HUES64 (cell line): ENCODE measurements around the gene GPR141.

Experiments
- H3K27ac ChIP-seq: 2 replicates; pipeline ENCODE4 v1.7.0; 2013; ENCODE audit warnings: low read depth, low read length, inconsistent platforms
- H3K27me3 ChIP-seq: 2 replicates; pipeline ENCODE4 v1.6.1; 2013; ENCODE audit warnings: mild to moderate bottlenecking, low read length; ENCODE audit not compliant: insufficient read depth
- H3K36me3 ChIP-seq: 2 replicates; pipeline ENCODE4 v1.6.1; 2013; ENCODE audit warnings: mild to moderate bottlenecking, low read length; ENCODE audit not compliant: insufficient read depth
- H3K4me1 ChIP-seq: 2 replicates; pipeline ENCODE4 v1.6.1; 2013; ENCODE audit warnings: mild to moderate bottlenecking, low read length, moderate library complexity; ENCODE audit not compliant: insufficient read depth
- H3K4me3 ChIP-seq: 2 replicates; pipeline ENCODE4 v1.5.1; 2013; ENCODE audit warnings: mild to moderate bottlenecking, low read length, moderate library complexity
- H3K9ac ChIP-seq: 2 replicates; pipeline ENCODE4 v1.6.1; 2013; ENCODE audit warnings: mild to moderate bottlenecking, low read depth, low read length
- H3K9me3 ChIP-seq: 2 replicates; pipeline ENCODE4 v1.6.1; 2013; ENCODE audit warnings: low read depth, low read length; ENCODE audit not compliant: insufficient read depth
- WGBS: fragments of 150-250, 120-280 bp; methylation state at CpG from one replicate; pipeline ENCODE4 v1.1.7; 2013; ENCODE audit warnings: missing lambda C conversion rate; 5-methylcytosine and 5-hydroxymethylcytosine counted together

The GPR141 gene

DNA sequence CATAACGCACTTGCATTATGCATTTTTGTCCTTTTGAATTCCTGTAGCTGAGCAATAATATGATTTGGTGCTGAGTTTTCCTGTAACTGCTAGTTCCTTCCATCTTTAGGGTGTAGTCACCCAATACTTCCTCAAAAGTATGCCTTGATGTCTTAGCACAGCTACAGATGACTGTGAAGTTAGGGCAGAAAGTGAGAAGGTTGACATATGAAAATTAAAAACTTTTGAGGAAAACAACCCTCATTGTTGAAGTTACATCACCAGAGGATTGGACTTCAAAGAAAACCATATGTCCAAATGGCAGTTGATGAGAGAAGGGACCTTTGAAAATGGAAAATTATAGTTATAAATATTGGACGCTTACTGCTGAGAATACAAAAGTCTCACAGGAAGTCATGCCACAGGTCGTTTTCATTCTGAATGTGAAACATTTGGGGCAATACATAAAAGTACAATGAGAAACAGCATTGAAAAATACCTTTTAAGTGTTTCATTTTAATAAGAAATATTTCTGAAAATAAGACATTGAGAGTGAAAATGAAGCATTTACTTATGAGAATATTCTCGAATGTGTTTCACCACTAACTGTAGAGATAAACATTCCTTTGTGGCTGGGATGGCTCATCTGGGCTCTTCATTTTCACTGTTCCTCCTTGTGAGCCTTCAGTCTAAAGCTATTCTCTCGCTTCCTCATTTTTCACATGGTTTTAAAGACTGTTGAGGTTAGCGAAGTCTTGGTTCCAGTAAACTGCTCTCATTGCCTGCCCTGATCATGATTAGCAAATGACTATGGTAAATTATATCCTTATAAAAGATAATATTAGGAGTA, 103.4 kb downstream of the GPR141 start:
- no peak overlapping the region for H3K9ac ChIP-seq
- no peaks in the 10 kb centered on the region for H3K27me3 ChIP-seq
- H3K4me3 ChIP-seq, result no peak overlapping the region
- no peaks in the 10 kb centered on the region for H3K9me3 ChIP-seq
- WGBS, result 84% methylated on average over 5 of the region's 6 CpGs
- no peaks in the 10 kb centered on the region for H3K36me3 ChIP-seq
- H3K4me1 ChIP-seq, result no peaks in the 10 kb centered on the region
- no peak overlapping the region for H3K27ac ChIP-seq
